GM23338 (cell line): ENCODE results near the gene GADD45GIP1. TPM values are rescaled to one million over a fixed set of nuclear protein-coding genes. Genes with fewer than 3 reads are reported as not detected.
A peak's percentile ranks its signal among the peaks of the same experiment; 100 is the strongest.

Experiments
- ATAC-seq: fragments of 200-7000 bp; cut with Tn5 transposase; 3 replicates; pipeline ENCODE4 v1.9.1; 2020
- DNase-seq: peaks from one replicate; pipeline ENCODE4 v3.0.0-alpha.2; 2015; ENCODE audit warnings: low spot score
- H2AFZ ChIP-seq: fragments of 200-600 bp; sonication (generic); 2 replicates; pipeline ENCODE4 v1.8.0; 2016; ENCODE audit warnings: antibody characterized with exemption, mild to moderate bottlenecking, moderate library complexity
- H3F3A ChIP-seq: fragments of 200-600 bp; sonication (generic); replicated peaks from 2 replicates; pipeline ENCODE4 v1.8.0; 2017; ENCODE audit warnings: antibody characterized with exemption, mixed run types, low read depth
- H3K27ac ChIP-seq: fragments of 200-600 bp; sonication (generic); 2 replicates; pipeline ENCODE4 v1.6.1; 2016; ENCODE audit warnings: low read depth
- H3K27me3 ChIP-seq: fragments of 200-600 bp; sonication (generic); 2 replicates; pipeline ENCODE4 v1.8.0; 2016; ENCODE audit warnings: mild to moderate bottlenecking, mixed run types, moderate library complexity; ENCODE audit not compliant: insufficient read depth
- H3K36me3 ChIP-seq: fragments of 200-600 bp; sonication (generic); 2 replicates; pipeline ENCODE4 v1.8.0; 2016; ENCODE audit warnings: mild to moderate bottlenecking; ENCODE audit not compliant: insufficient read depth
- H3K4me1 ChIP-seq: fragments of 200-600 bp; sonication (generic); 2 replicates; pipeline ENCODE4 v1.8.0; 2016; ENCODE audit warnings: mild to moderate bottlenecking, moderate library complexity; ENCODE audit not compliant: insufficient read depth
- H3K4me2 ChIP-seq: fragments of 200-600 bp; sonication (generic); 2 replicates; pipeline ENCODE4 v1.7.1; 2017; ENCODE audit warnings: mixed run types
- H3K4me3 ChIP-seq: fragments of 200-600 bp; sonication (generic); 2 replicates; pipeline ENCODE4 v1.6.1; 2016; ENCODE audit warnings: mixed run types
- H3K79me2 ChIP-seq: fragments of 200-600 bp; sonication (generic); replicated peaks from 2 replicates; pipeline ENCODE4 v1.8.0; 2017; ENCODE audit warnings: mild to moderate bottlenecking; ENCODE audit not compliant: insufficient read depth
- H3K9me2 ChIP-seq: fragments of 200-600 bp; sonication (generic); 2 replicates; pipeline ENCODE4 v1.8.0; 2017; ENCODE audit not compliant: insufficient read depth
- H4K20me1 ChIP-seq: fragments of 200-600 bp; sonication (generic); replicated peaks from 2 replicates; pipeline ENCODE4 v1.8.0; 2017; ENCODE audit warnings: mild to moderate bottlenecking; ENCODE audit not compliant: insufficient read depth
- H3K27ac Mint-ChIP-seq: 2 replicates; pipeline ENCODE4 v1.8.0; 2020; ENCODE audit warnings: inconsistent platforms, mild to moderate bottlenecking, moderate library complexity, mixed read lengths
- H3K27me3 Mint-ChIP-seq: 3 replicates; pipeline ENCODE4 v1.8.0; 2022; ENCODE audit warnings: low read depth, mild to moderate bottlenecking, moderate library complexity, mixed read lengths, inconsistent platforms; ENCODE audit not compliant: insufficient read depth, poor library complexity
- H3K36me3 Mint-ChIP-seq: 3 replicates; pipeline ENCODE4 v1.8.0; 2021; ENCODE audit warnings: low read depth, mild to moderate bottlenecking, inconsistent platforms, moderate library complexity, mixed read lengths
- H3K4me1 Mint-ChIP-seq: 3 replicates; pipeline ENCODE4 v1.8.0; 2020; ENCODE audit warnings: mild to moderate bottlenecking, inconsistent platforms, mixed read lengths
- H3K4me3 Mint-ChIP-seq: 3 replicates; pipeline ENCODE4 v1.8.0; 2021; ENCODE audit warnings: moderate library complexity, mild to moderate bottlenecking, inconsistent platforms, mixed read lengths
- H3K9me3 Mint-ChIP-seq: 3 replicates; pipeline ENCODE4 v1.8.0; 2020; ENCODE audit warnings: moderate library complexity, mild to moderate bottlenecking, inconsistent platforms, mixed read lengths
- CREB1 ChIP-seq: fragments of 250-450 bp; sonication (Bioruptor Pico); IDR thresholded peaks from 2 replicates; pipeline ENCODE4 v1.5.0; 2020; ENCODE audit warnings: low read depth, mild to moderate bottlenecking, moderate library complexity
- CTCF ChIP-seq, 2 experiments: fragments of 200-600 bp in 1 of 2; sonication (generic) in 1 of 2; conservative IDR thresholded peaks; 2 replicates each; pipeline versions ENCODE4 v1.5.1 to v1.6.1; 2016 to 2017; ENCODE audit warnings: antibody characterized with exemption in 2 of 2, low read depth in 2 of 2, mild to moderate bottlenecking in 2 of 2, moderate library complexity in 1 of 2
- ETS1 ChIP-seq: IDR thresholded peaks from 2 replicates; pipeline ENCODE4 v1.6.1; 2016; ENCODE audit warnings: antibody characterized with exemption
- EZH2 ChIP-seq: fragments of 200-600 bp; sonication (generic); IDR thresholded peaks from one replicate; pipeline ENCODE4 v1.8.0; 2017; ENCODE audit warnings: antibody characterized with exemption, mild to moderate bottlenecking, low read depth; ENCODE audit not compliant: unreplicated experiment
- EZH2phosphoT487 ChIP-seq: fragments of 200-600 bp; sonication (generic); IDR thresholded peaks from one replicate; pipeline ENCODE4 v1.8.1; 2018; ENCODE audit warnings: antibody characterized with exemption; ENCODE audit not compliant: unreplicated experiment
- JUNB ChIP-seq: IDR thresholded peaks from one replicate; pipeline ENCODE4 v1.6.1; 2016; ENCODE audit warnings: antibody characterized with exemption; ENCODE audit not compliant: unreplicated experiment
- NANOG ChIP-seq: IDR thresholded peaks from 2 replicates; pipeline ENCODE4 v1.6.1; 2016; ENCODE audit warnings: antibody characterized with exemption, borderline replicate concordance
- POLR2AphosphoS5 ChIP-seq: IDR thresholded peaks from 2 replicates; pipeline ENCODE4 v1.6.1; 2016; ENCODE audit warnings: antibody characterized with exemption, low read depth
- REST ChIP-seq: IDR thresholded peaks from one replicate; pipeline ENCODE4 v1.6.1; 2018; ENCODE audit warnings: antibody characterized with exemption; ENCODE audit not compliant: unreplicated experiment
- STAT1 ChIP-seq: IDR thresholded peaks from one replicate; pipeline ENCODE4 v1.6.1; 2016; ENCODE audit warnings: antibody characterized with exemption; ENCODE audit not compliant: unreplicated experiment
- ZNF114 ChIP-seq: fragments of 250-450 bp; sonication (Bioruptor Pico); IDR thresholded peaks from 2 replicates; pipeline ENCODE4 v1.5.0; 2020; ENCODE audit warnings: mild to moderate bottlenecking, moderate library complexity
- ZNF331 ChIP-seq: fragments of 250-450 bp; sonication (Bioruptor Pico); IDR thresholded peaks from 2 replicates; pipeline ENCODE4 v1.5.0; 2020; ENCODE audit warnings: low read depth, mild to moderate bottlenecking, moderate library complexity
- polyA plus RNA-seq: library from polyadenylated mRNA; unstranded; fragments of >200 nt; fragmentation: Nextera tagmentation; extraction: Ambion mirVana; gene quantifications from 2 replicates; pipeline ENCODE4 v1.2.1, GENCODE V29; 2016
- total RNA-seq: library from RNA; depleted of rRNA; stranded (reverse); fragments of >200 nt; shearing (Covaris generic); gene quantifications from 2 replicates; pipeline ENCODE4 v1.2.3, GENCODE V29; 2014

Gene GADD45GIP1
- total and polyA plus RNA-seq, 2 experiments from 2014 or later, result 63.9 to 255 TPM

DNA sequence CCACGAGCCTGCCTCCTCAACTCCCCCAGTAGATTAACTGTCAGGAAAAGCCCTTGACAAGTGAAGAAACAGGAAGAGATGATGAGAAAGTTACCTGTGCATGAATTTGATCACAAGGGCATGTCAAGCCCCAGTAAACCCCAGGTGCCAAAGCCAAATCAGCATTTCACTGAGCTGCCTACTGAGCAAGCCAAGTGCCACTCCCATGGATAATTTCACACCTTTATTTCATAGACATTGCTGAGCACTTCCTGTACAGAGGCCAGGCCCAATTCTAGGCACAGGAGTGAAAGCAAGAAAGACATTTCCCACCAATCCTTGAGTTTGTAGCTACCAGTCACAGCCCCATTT is 2.4 kb downstream of the GADD45GIP1 start:
- Mint-ChIP-seq H3K36me3 (peaks cover 61% of the 10 kb centered on the region), H3K9me3 (no peaks in the 10 kb centered on the region; the same call in 1 of the 3 replicates), H3K4me3 (peak overlapping the region; percentile 52; the same call in 2 of the 3 replicates), H3K27me3 (peaks cover 25% of the 10 kb centered on the region), H3K27ac (no peak overlapping the region), H3K4me1 (peaks cover 29% of the 10 kb centered on the region)
- H3K27ac ChIP-seq, result peak overlapping the region; percentile 78; the same call in 1 of the 2 replicates
- H4K20me1 ChIP-seq, result peaks cover 12% of the 10 kb centered on the region; the same call in 1 of the 2 replicates
- TF ChIP-seq NANOG (no peak), POLR2AphosphoS5 (no peak; the same call in 1 of the 2 replicates), STAT1 (no peak), CREB1 (CRISPR knock-in tag) (no peak), EZH2 (no peak), ETS1 (no peak), ZNF114 (CRISPR knock-in tag) (no peak)
- H2AFZ ChIP-seq, result no peak overlapping the region
- peaks cover 33% of the 10 kb centered on the region for H3K79me2 ChIP-seq
- DNase-seq (no peak), ATAC-seq (no peak)
- peak overlapping the region; percentile 91; the same call in 1 of the 2 replicates for H3K4me2 ChIP-seq
- peaks cover 16% of the 10 kb centered on the region for H3K4me1 ChIP-seq
- peaks cover 10% of the 10 kb centered on the region; the same call in 1 of the 2 replicates for H3K36me3 ChIP-seq
- H3K27me3 ChIP-seq, result no peaks in the 10 kb centered on the region
- no peak overlapping the region for H3K4me3 ChIP-seq
- H3F3A ChIP-seq, result peaks cover 34% of the 10 kb centered on the region
- no peaks in the 10 kb centered on the region for H3K9me2 ChIP-seq

DNA sequence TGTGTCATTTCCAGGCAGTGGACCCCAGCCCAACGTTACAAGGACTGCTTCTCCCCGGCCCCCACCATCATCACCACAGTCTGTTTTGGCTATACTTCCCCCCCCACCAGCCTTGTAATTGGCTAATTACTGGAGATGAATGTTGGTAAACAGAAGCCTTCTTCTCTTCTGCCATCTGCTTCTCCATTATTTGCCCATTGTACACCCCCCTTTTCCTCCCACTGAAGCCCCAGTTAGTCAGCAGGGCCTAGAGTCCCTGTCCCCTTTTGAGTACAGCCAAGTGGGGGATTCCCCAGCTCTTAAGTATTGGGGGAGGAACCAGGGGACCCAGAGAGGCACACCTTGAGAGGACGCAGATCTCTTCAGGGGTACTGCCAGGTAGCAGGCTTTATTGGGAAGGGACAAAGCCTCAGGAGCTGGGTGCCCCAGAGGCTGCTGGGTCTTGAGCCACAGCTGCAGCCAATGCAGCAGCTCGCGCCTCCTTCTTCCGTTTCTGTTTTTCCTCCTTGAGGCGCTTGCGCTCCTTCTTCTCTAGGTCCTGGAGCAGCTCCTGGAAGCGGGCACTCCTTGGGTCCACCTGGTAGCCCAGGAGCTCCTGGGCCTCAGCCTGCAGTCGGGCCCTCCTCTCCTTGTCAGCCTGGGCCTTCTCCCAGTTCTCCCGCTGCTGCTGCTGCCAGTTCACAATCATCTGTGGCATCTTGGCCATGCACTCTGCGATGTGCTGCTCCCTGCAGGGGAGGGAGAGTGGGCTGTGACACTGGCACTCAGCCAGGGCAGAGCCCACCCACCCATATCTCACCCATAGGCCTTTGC is 3.0 kb downstream of the GADD45GIP1 start:
- Histone ChIP-seq H4K20me1 (peaks cover 12% of the 10 kb centered on the region; the same call in 1 of the 2 replicates), H3F3A (peaks cover 34% of the 10 kb centered on the region), H2AFZ (no peak overlapping the region), H3K4me3 (no peak overlapping the region), H3K79me2 (peaks cover 33% of the 10 kb centered on the region), H3K9me2 (no peaks in the 10 kb centered on the region), H3K36me3 (peaks cover 13% of the 10 kb centered on the region; the same call in 1 of the 2 replicates), H3K4me2 (no peak overlapping the region), H3K27me3 (no peaks in the 10 kb centered on the region), H3K27ac (peak overlapping the region; percentile 78; the same call in 1 of the 2 replicates), H3K4me1 (peaks cover 16% of the 10 kb centered on the region)
- Mint-ChIP-seq H3K36me3 (peaks cover 67% of the 10 kb centered on the region), H3K27me3 (peaks cover 30% of the 10 kb centered on the region), H3K9me3 (no peaks in the 10 kb centered on the region; the same call in 1 of the 3 replicates), H3K4me1 (peaks cover 29% of the 10 kb centered on the region), H3K27ac (no peak overlapping the region), H3K4me3 (peak overlapping the region; percentile 52; the same call in 2 of the 3 replicates)
- ATAC-seq (no peak), DNase-seq (no peak)
- TF ChIP-seq CTCF (conservative IDR thresholded peaks at IDR 0.05; ENCODE audit: low read depth in 2 of 2) (no peak), POLR2AphosphoS5 (no peak), CREB1 (CRISPR knock-in tag) (no peak), ZNF331 (CRISPR knock-in tag) (no peak), NANOG (no peak), JUNB (no peak), REST (no peak), EZH2phosphoT487 (no peak), ZNF114 (CRISPR knock-in tag) (no peak), ETS1 (no peak), EZH2 (no peak), STAT1 (no peak)
